ENCODE measurements around the gene ATG7.

Gene ATG7

GRCh38 chr3:11555881-11556633 lies 283.9 kb downstream of the ATG7 start:
- DNase-seq (ENCODE audit: low spot score): no peak

GRCh38 chr3:11556851-11557644 lies 284.9 kb downstream of the ATG7 start:
- no peak for DNase-seq (ENCODE audit: low spot score)

GRCh38 chr3:11558002-11558401 lies 285.8 kb downstream of the ATG7 start:
- no peak for DNase-seq (ENCODE audit: low spot score)

GRCh38 chr3:11558411-11558903 lies 286.3 kb downstream of the ATG7 start:
- no peak for DNase-seq (ENCODE audit: low spot score)

GRCh38 chr3:11558918-11559815 lies 287.0 kb downstream of the ATG7 start:
- DNase-seq (ENCODE audit: low spot score): no peak

GRCh38 chr3:11559816-11560633 lies 287.8 kb downstream of the ATG7 start:
- DNase-seq (ENCODE audit: low spot score): no peak

- no peak for DNase-seq (ENCODE audit: low spot score)
These were observed 288.5 kb downstream of the ATG7 start for GRCh38 chr3:11560746-11561145.

GRCh38 chr3:11562277-11562881 lies 290.2 kb downstream of the ATG7 start:
- DNase-seq (ENCODE audit: low spot score): no peak

GRCh38 chr3:11563159-11563864 lies 291.1 kb downstream of the ATG7 start:
- DNase-seq (ENCODE audit: low spot score): no peak

- DNase-seq (ENCODE audit: low spot score): no peak
These were observed 291.6 kb downstream of the ATG7 start for GRCh38 chr3:11563865-11564185.

- no peak for DNase-seq (ENCODE audit: low spot score)
These were observed 292.4 kb downstream of the ATG7 start for GRCh38 chr3:11564577-11565001.

GRCh38 chr3:11565072-11565471 lies 292.9 kb downstream of the ATG7 start:
- no peak for DNase-seq (ENCODE audit: low spot score)

- no peak for DNase-seq (ENCODE audit: low spot score)
These were observed 293.3 kb downstream of the ATG7 start for GRCh38 chr3:11565492-11565891.

GRCh38 chr3:11565932-11566331 lies 293.7 kb downstream of the ATG7 start:
- DNase-seq (ENCODE audit: low spot score): no peak

- DNase-seq (ENCODE audit: low spot score): no peak
These were observed 294.3 kb downstream of the ATG7 start for GRCh38 chr3:11566478-11566877.

GRCh38 chr3:11566916-11567315 lies 294.7 kb downstream of the ATG7 start:
- DNase-seq (ENCODE audit: low spot score): no peak

GRCh38 chr3:11567516-11568467 lies 295.6 kb downstream of the ATG7 start:
- DNase-seq (ENCODE audit: low spot score): no peak

GRCh38 chr3:11568503-11569155 lies 296.4 kb downstream of the ATG7 start:
- no peak for DNase-seq (ENCODE audit: low spot score)

All from hematopoietic multipotent progenitor cell treated with erythropoietin and hydrocortisone succinate and interleukin-3 and kit ligand, for 15 days (in vitro differentiated cells).